ENCODE measurements around the gene TMEM273.
A peak's percentile ranks its signal among the peaks of the same experiment; 100 is the strongest.

The TMEM273 gene

GRCh38 chr10:49110684-49111319 is 77.4 kb downstream of the TMEM273 start:
- H3K4me3 Mint-ChIP-seq, result peak overlapping the region in 2 of 3 experiments; percentile 10 to 99
- no peaks in the 10 kb centered on the region for H3K36me3 Mint-ChIP-seq (ENCODE audit: low read depth)
- peaks cover 7% of the 10 kb centered on the region for H3K27me3 Mint-ChIP-seq (ENCODE audit: low read depth)
- H3K4me1 Mint-ChIP-seq, result peaks cover 82% of the 10 kb centered on the region
- TF ChIP-seq CTCF (IDR thresholded peaks at IDR 0.05; ENCODE audit: unreplicated experiment in 3 of 3), result no peak
- no peaks in the 10 kb centered on the region for H3K9me3 Mint-ChIP-seq
- peak overlapping the region in 2 of 3 experiments; percentile 77 to 89 for H3K27ac Mint-ChIP-seq

DNA sequence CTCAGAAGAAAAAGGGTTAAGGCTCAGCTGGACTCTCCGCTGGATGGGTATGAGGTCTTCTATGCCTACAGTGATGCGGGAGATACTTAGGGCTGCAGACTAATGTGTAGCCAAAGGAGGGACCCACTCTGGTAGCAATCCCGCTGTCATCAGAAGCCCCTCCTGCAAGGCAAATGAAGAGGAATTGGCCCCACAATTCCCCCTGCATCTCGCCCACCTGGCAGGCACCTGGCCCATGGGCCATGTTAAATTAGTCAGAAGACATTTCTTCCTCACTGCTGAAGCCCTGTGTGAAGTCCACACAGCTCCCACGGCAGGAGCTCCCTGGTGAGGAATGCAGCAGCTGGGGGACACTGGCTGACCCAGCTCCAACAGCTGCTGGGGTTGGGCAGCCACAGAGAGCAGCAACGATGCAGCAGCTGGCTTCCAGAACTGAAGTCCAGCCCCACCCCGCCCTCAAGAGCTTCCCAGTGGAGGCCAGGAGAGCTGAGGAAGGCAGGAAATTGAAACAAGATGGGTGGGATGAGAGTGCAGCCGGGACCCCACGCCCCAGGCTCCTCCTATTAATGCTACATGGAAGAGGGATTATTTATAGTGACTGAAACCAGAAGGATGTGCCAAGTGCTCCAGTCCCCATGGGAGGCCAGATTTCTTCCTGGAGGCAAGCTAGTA is 78.4 kb downstream of the TMEM273 start:
- Mint-ChIP-seq H3K9me3 (no peaks in the 10 kb centered on the region), H3K27ac (peak overlapping the region; percentile 77 to 89 (median 79)), H3K36me3 (ENCODE audit: low read depth) (no peaks in the 10 kb centered on the region), H3K27me3 (ENCODE audit: low read depth) (peaks cover 6% of the 10 kb centered on the region), H3K4me3 (peak overlapping the region; percentile 6 to 64 (median 61)), H3K4me1 (peaks cover 89% of the 10 kb centered on the region)
- no peak for TF ChIP-seq CTCF (IDR thresholded peaks at IDR 0.05; ENCODE audit: unreplicated experiment in 3 of 3)

DNA sequence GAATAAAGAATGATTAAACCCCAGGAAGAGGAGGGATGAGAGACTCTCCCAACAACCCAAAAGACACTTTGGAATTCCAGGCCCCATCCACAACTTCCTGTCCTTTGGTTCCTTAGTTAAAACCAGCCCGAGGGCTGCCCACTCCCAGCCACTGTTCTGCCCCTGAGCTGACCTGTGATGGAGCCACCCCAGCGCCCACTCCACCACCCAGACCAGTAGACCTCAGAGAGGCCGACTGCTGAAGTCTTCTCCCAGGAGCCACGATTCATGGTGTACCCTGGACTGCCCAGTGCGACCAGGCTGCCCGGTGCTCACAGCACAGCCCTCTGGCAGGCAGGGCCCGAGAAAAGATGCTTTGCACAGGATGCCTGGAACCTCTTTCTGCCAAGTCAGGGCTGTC is 79.5 kb downstream of the TMEM273 start:
- no peaks in the 10 kb centered on the region for H3K36me3 Mint-ChIP-seq (ENCODE audit: low read depth)
- TF ChIP-seq CTCF (IDR thresholded peaks at IDR 0.05; ENCODE audit: unreplicated experiment in 3 of 3), result no peak
- peak overlapping the region in 1 of 3 experiments; percentile 38 for H3K4me3 Mint-ChIP-seq
- no peak overlapping the region for H3K27ac Mint-ChIP-seq
- H3K4me1 Mint-ChIP-seq, result peaks cover 89% of the 10 kb centered on the region
- H3K27me3 Mint-ChIP-seq (ENCODE audit: low read depth), result peaks cover 4% of the 10 kb centered on the region
- H3K9me3 Mint-ChIP-seq, result no peaks in the 10 kb centered on the region

GRCh38 chr10:49107887-49108267 is 80.3 kb downstream of the TMEM273 start:
- Mint-ChIP-seq H3K27me3 (ENCODE audit: low read depth) (peaks cover 4% of the 10 kb centered on the region), H3K27ac (no peak overlapping the region), H3K4me1 (peaks cover 90% of the 10 kb centered on the region), H3K9me3 (no peaks in the 10 kb centered on the region), H3K36me3 (ENCODE audit: low read depth) (no peaks in the 10 kb centered on the region), H3K4me3 (peak overlapping the region in 1 of 3 experiments; percentile 21)
- TF ChIP-seq CTCF (IDR thresholded peaks at IDR 0.05; ENCODE audit: unreplicated experiment in 3 of 3), result no peak

GRCh38 chr10:49107111-49107886 is 80.9 kb downstream of the TMEM273 start:
- TF ChIP-seq CTCF (IDR thresholded peaks at IDR 0.05; ENCODE audit: unreplicated experiment in 3 of 3), result no peak
- Mint-ChIP-seq H3K4me1 (peaks cover 85% of the 10 kb centered on the region), H3K4me3 (no peak overlapping the region), H3K27ac (peak overlapping the region in 2 of 3 experiments; percentile 2 to 4), H3K27me3 (ENCODE audit: low read depth) (peaks cover 4% of the 10 kb centered on the region), H3K9me3 (no peaks in the 10 kb centered on the region), H3K36me3 (ENCODE audit: low read depth) (no peaks in the 10 kb centered on the region)

Measured in nephron (organoid).